ENCODE data around the gene GPR3.
A peak's percentile ranks its signal among the peaks of the same experiment; 100 is the strongest.
"Not testable (repeated sequence)": the region's sequence is repeated elsewhere in the genome, so short reads cannot be mapped to it uniquely, and the experiment has no call there.

Gene GPR3

GRCh38 chr1:27427816-27428315, 35.4 kb downstream of the GPR3 start:
- no peak for DNase-seq (ENCODE audit: low spot score)

GRCh38 chr1:27428316-27429028, 36.0 kb downstream of the GPR3 start:
- DNase-seq (ENCODE audit: low spot score), result no peak

- DNase-seq (ENCODE audit: low spot score), result no peak
Measured at GRCh38 chr1:27429029-27429425, 36.6 kb downstream of the GPR3 start.

- DNase-seq (ENCODE audit: low spot score), result no peak
Measured at GRCh38 chr1:27430903-27431600, 38.6 kb downstream of the GPR3 start.

GRCh38 chr1:27431601-27431940, 39.1 kb downstream of the GPR3 start:
- DNase-seq (ENCODE audit: low spot score), result no peak

- not testable (repeated sequence) for DNase-seq (ENCODE audit: low spot score)
Measured at GRCh38 chr1:27432725-27433124, 40.3 kb downstream of the GPR3 start.

- DNase-seq (ENCODE audit: low spot score), result no peak
Measured at GRCh38 chr1:27433706-27434105, 41.3 kb downstream of the GPR3 start.

GRCh38 chr1:27435566-27436203, 43.3 kb downstream of the GPR3 start:
- no peak for DNase-seq (ENCODE audit: low spot score)

GRCh38 chr1:27436204-27437159, 44.1 kb downstream of the GPR3 start:
- peak; percentile 71 for DNase-seq (ENCODE audit: low spot score)

GRCh38 chr1:27438621-27439061, 46.2 kb downstream of the GPR3 start:
- DNase-seq (ENCODE audit: low spot score), result no peak

GRCh38 chr1:27439150-27439549, 46.7 kb downstream of the GPR3 start:
- no peak for DNase-seq (ENCODE audit: low spot score)

- DNase-seq (ENCODE audit: low spot score), result no peak
Measured at GRCh38 chr1:27444632-27445031, 52.2 kb downstream of the GPR3 start.

Measured in SW480 (cell line).